HL-60 (cell line): ENCODE results near the gene CHD2.

Source experiments
- CTCF ChIP-seq: IDR thresholded peaks from one replicate; pipeline ENCODE4 v1.5.1; 2011; ENCODE audit warnings: low read length, control low read depth, inconsistent platforms; ENCODE audit not compliant: insufficient read depth
- POLR2AphosphoS5 ChIP-seq: IDR thresholded peaks from 2 replicates; pipeline ENCODE4 v1.6.1; 2012; ENCODE audit warnings: low read depth
- TF ChIP-seq, protein P1 (sequence below): IDR thresholded peaks from 2 replicates; pipeline ENCODE4 v1.6.1; 2012; ENCODE audit warnings: low read depth; ENCODE audit not compliant: insufficient replicate concordance

GRCh38 chr15:92915766-92916435, 15.8 kb downstream of the CHD2 start:
- TF ChIP-seq, protein P1, sequence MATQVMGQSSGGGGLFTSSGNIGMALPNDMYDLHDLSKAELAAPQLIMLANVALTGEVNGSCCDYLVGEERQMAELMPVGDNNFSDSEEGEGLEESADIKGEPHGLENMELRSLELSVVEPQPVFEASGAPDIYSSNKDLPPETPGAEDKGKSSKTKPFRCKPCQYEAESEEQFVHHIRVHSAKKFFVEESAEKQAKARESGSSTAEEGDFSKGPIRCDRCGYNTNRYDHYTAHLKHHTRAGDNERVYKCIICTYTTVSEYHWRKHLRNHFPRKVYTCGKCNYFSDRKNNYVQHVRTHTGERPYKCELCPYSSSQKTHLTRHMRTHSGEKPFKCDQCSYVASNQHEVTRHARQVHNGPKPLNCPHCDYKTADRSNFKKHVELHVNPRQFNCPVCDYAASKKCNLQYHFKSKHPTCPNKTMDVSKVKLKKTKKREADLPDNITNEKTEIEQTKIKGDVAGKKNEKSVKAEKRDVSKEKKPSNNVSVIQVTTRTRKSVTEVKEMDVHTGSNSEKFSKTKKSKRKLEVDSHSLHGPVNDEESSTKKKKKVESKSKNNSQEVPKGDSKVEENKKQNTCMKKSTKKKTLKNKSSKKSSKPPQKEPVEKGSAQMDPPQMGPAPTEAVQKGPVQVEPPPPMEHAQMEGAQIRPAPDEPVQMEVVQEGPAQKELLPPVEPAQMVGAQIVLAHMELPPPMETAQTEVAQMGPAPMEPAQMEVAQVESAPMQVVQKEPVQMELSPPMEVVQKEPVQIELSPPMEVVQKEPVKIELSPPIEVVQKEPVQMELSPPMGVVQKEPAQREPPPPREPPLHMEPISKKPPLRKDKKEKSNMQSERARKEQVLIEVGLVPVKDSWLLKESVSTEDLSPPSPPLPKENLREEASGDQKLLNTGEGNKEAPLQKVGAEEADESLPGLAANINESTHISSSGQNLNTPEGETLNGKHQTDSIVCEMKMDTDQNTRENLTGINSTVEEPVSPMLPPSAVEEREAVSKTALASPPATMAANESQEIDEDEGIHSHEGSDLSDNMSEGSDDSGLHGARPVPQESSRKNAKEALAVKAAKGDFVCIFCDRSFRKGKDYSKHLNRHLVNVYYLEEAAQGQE, result no peak
- no peak for TF ChIP-seq CTCF
- TF ChIP-seq POLR2AphosphoS5, result no peak
